Thyroid gland (tissue), 4 donors: ENCODE measurements around the gene HDAC8.

Experiments
- CTCF ChIP-seq, 6 experiments: fragments of 200-600 bp in 3 of 6; fragments of 450-650 bp in 3 of 6; sonication (generic) in 3 of 6; IDR thresholded peaks; one replicate each; pipeline ENCODE4 v1.5.1; 2016 to 2019; ENCODE audit warnings: antibody characterized with exemption in 6 of 6, mild to moderate bottlenecking in 2 of 6, inconsistent platforms in 1 of 6, moderate library complexity in 1 of 6
- POLR2A ChIP-seq, 2 donors: fragments of 450-650 bp; IDR thresholded peaks; one replicate each; pipeline ENCODE4 v1.6.1; 2017; ENCODE audit warnings: antibody characterized with exemption in 2 of 2, mild to moderate bottlenecking in 2 of 2, moderate library complexity in 1 of 2

- TF ChIP-seq POLR2A (IDR thresholded peaks at IDR 0.05) (no peak), CTCF (IDR thresholded peaks at IDR 0.05) (no peak)
Measured at GRCh38 chrX:72381439-72382201, 191.0 kb downstream of the HDAC8 start.
